Measurements from ENCODE around the gene CLDN18.

Gene CLDN18

GRCh38 chr3:138065949-138066348, 56.0 kb downstream of the CLDN18 start:
- peak; percentile 32 to 38 for DNase-seq

GRCh38 chr3:138066383-138066782, 56.4 kb downstream of the CLDN18 start:
- DNase-seq = no peak

GRCh38 chr3:138066972-138067371, 57.0 kb downstream of the CLDN18 start:
- DNase-seq = no peak

- no peak for DNase-seq
Observed at GRCh38 chr3:138068046-138068445, 58.1 kb downstream of the CLDN18 start.

- DNase-seq = peak; percentile 68 to 74
Observed at GRCh38 chr3:138068579-138069174, 58.7 kb downstream of the CLDN18 start.

- no peak for DNase-seq
Observed at GRCh38 chr3:138070006-138070405, 60.0 kb downstream of the CLDN18 start.

GRCh38 chr3:138072796-138073195, 62.8 kb downstream of the CLDN18 start:
- no peak for DNase-seq

GRCh38 chr3:138078096-138078495, 68.1 kb downstream of the CLDN18 start:
- DNase-seq = no peak

- DNase-seq = peak; percentile 23 to 44
Observed at GRCh38 chr3:138078901-138079344, 69.0 kb downstream of the CLDN18 start.

GRCh38 chr3:138079901-138080300, 69.9 kb downstream of the CLDN18 start:
- DNase-seq = no peak

GRCh38 chr3:138081371-138082084, 71.6 kb downstream of the CLDN18 start:
- DNase-seq = no peak

GRCh38 chr3:138082085-138082991, 72.4 kb downstream of the CLDN18 start:
- DNase-seq = no peak

- no peak for DNase-seq
Observed at GRCh38 chr3:138082992-138083386, 73.0 kb downstream of the CLDN18 start.

All from AML-193 (cell line).